ENCODE measurements around the gene ZNF497. TPM values are rescaled to one million over a fixed set of nuclear protein-coding genes. Genes with fewer than 3 reads are reported as not detected.
A peak's percentile ranks its signal among the peaks of the same experiment; 100 is the strongest.

The ZNF497 gene
- total and polyA plus RNA-seq, 9 of the 15 experiments (the other 6 are each of a cell fraction or from before 2014, with no cell fraction given) = 0.06 to 0.98 (median 0.44) TPM; not detected in 1

GRCh38 chr19:58362272-58362994 is at the start of gene ZNF497 (continued):
- TF ChIP-seq ZBTB34 (CRISPR knock-in tag; IDR thresholded peaks at IDR 0.05) = no peak
- no peak for TF ChIP-seq IFI16 (CRISPR knock-in tag; IDR thresholded peaks at IDR 0.05)
- no peak for TF ChIP-seq MCM3 (IDR thresholded peaks at IDR 0.05)
- TF ChIP-seq ZKSCAN8 (CRISPR knock-in tag; IDR thresholded peaks at IDR 0.05) = no peak
- peak; percentile 95 for TF ChIP-seq NFATC3 (IDR thresholded peaks at IDR 0.05)
- TF ChIP-seq HMGN3 (IDR thresholded peaks at IDR 0.05; ENCODE audit: borderline replicate concordance, extremely low read depth, insufficient read length, low read depth, low read length) = peak; percentile 86
- TF ChIP-seq NR1H2 (CRISPR knock-in tag; IDR thresholded peaks at IDR 0.05) = peak; percentile 52; the same call in 1 of the 2 replicates
- TF ChIP-seq DMBX1 (CRISPR knock-in tag; IDR thresholded peaks at IDR 0.05; ENCODE audit: borderline replicate concordance) = no peak
- peak; percentile 78; the same call in 1 of the 2 replicates for TF ChIP-seq DIDO1 (tag; IDR thresholded peaks at IDR 0.05; ENCODE audit: low read depth)
- TF ChIP-seq HMBOX1 (IDR thresholded peaks at IDR 0.05) = no peak
- TF ChIP-seq HDAC2 (IDR thresholded peaks at IDR 0.05) = peak; percentile 49; the same call in 1 of the 2 replicates
- peak; percentile 100 for TF ChIP-seq ARID4B (CRISPR knock-in tag; IDR thresholded peaks at IDR 0.05)
- TF ChIP-seq ZFP36 (IDR thresholded peaks at IDR 0.05; ENCODE audit: low read depth, low read length, partially characterized antibody) = no peak
- TF ChIP-seq NFXL1 (CRISPR knock-in tag; IDR thresholded peaks at IDR 0.05) = no peak
- peak; percentile 97 to 98 for TF ChIP-seq NRF1 (conservative IDR thresholded peaks at IDR 0.05 in 1 of 2, IDR thresholded peaks at IDR 0.05 in 1 of 2)
- TF ChIP-seq CHD4 (IDR thresholded peaks at IDR 0.05; ENCODE audit: insufficient read depth, insufficient replicate concordance, low read depth, low read length, poor library complexity, severe bottlenecking) = no peak
- TF ChIP-seq NCOR1 (IDR thresholded peaks at IDR 0.05) = no peak
- no peak for TF ChIP-seq HSF4 (CRISPR knock-in tag; IDR thresholded peaks at IDR 0.05; ENCODE audit: borderline replicate concordance)
- TF ChIP-seq ZNF12 (CRISPR knock-in tag; IDR thresholded peaks at IDR 0.05) = no peak
- no peak for TF ChIP-seq MXD1 (CRISPR knock-in tag; IDR thresholded peaks at IDR 0.05; ENCODE audit: borderline replicate concordance, poor library complexity, severe bottlenecking)
- TF ChIP-seq ZEB2 (IDR thresholded peaks at IDR 0.05) = no peak; the same call in 1 of the 2 replicates
- TF ChIP-seq MCM2 (IDR thresholded peaks at IDR 0.05; ENCODE audit: low read depth) = no peak
- TF ChIP-seq CBFA2T3 (IDR thresholded peaks at IDR 0.05) = no peak

All from K562 (cell line).